ENCODE measurements around the gene CBLC.
"Not testable (repeated sequence)": the region's sequence is repeated elsewhere in the genome, so short reads cannot be mapped to it uniquely, and the experiment has no call there.

CBLC gene

DNA sequence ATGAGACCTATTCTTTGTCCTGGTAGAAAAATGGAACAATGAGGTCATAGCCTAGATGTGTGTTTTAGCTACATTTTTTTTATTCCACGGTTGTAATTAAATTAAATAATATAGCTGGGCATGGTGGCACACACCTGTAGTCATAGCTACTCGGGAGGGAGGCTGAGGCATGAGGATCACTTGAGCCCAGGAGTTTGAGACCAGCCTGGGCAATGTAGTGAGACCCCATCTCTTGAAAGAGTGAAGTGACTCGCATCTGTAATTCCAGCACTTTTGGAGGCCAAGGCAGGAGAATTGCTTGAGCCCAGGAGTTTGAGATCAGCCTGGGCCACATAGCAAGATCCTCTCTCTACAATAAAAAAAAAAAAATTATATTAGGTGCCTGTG, 11.7 kb upstream of the CBLC start:
- DNase-seq: no peak

DNA sequence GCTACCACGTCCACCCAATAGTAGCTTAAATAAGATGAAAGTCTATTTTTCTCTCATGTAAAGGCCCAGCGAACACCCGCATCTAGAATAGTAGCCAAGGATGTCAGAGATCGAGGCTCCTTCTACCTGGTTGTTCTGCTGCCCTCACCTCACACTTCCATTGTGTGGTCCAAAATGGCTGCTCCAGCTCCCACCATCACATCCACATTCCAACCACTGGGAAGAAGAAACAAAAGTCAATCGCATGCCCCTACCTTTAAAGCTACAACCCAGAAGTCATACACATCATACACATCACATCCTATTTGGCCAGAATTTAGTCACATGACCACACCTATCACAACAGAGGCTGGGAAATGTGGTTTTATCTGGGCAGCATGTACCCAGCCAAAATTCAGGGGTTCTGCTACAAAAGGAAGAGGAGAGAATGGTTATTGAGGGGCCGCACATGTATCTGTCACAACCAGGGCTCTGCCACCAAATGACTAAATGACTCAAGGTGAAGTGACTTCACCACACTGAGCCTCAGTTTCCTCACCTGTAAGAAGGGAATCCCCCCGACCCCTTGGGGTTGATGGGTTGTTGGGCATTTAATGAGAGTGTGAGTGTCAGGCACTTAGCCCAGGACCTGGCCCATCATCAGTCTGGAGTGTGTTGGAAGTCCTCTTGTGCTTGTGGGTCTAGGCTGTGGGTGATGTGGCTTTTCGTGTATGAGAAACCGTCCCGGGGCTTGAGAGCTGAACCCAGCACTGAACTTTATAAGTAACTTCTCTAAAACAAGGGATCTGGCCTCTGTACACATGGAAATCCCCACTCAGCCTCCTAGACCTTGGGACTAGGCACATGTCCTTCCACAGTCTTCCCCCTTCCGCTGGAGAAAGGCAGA, 10.2 kb upstream of the CBLC start:
- no peak for DNase-seq

- DNase-seq: peak; percentile 99
Measured at GRCh38 chr19:44770550-44771257, 7.0 kb upstream of the CBLC start.

DNA sequence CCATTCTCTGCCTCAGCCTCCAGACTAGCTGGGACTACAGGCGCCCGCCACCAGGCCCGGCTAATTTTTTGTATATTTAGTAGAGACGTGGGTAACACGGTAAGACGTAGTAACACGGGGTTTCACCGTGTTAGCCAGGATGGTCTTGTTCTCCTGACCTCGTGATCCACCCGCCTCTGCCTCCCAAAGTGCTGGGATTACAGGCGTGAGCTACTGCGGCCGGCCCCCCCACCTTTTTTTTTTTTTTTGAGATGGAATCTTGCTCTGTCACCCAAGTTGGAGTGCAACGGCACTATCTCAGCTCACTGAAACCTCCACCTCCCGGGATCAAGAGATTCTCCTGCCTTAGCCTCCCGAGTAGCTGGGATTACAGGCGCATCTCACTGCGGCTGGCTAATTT, 5.5 kb upstream of the CBLC start:
- not testable (repeated sequence) for DNase-seq

GRCh38 chr19:44772959-44773358, 4.7 kb upstream of the CBLC start:
- no peak for DNase-seq

- DNase-seq: no peak
Measured at GRCh38 chr19:44775676-44776240, 1.9 kb upstream of the CBLC start.

DNA sequence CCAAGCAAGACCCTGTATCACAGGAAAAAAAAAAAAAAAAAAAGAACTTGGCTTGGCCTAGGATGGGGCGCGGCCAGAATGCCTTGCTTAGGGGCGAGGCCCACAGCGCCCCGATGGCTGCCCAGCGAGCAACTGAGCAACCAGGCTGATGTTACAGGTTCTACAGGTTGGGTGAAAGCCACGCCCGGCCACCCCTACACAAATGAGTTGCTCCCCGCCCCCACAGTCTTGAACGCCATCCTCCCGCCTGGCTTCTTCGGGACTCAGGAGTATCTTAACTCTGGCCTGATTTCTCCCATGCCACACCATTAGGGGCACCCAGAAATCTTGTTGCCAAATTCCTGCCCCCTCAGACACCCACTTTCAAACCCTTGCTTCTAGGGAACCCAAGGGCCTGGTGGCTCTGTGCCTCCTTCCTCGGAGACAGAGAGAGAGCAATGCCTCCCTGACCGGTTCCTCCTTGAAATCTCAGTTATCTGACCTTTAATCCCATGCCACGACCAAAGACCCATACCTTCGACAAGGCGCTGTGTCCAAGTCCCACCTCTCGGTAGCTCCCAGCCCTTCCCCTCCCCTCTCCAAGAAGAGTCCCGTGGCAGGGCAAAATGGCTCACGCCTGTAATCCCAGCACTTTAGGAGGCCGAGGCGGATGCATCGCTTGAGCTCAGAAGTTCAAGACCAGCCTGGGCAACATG, 1.1 kb upstream of the CBLC start:
- DNase-seq: no peak

- DNase-seq: no peak
Measured at GRCh38 chr19:44779150-44779549, 1.5 kb downstream of the CBLC start.

GRCh38 chr19:44781694-44782093, 4.0 kb downstream of the CBLC start:
- not testable (repeated sequence) for DNase-seq

DNA sequence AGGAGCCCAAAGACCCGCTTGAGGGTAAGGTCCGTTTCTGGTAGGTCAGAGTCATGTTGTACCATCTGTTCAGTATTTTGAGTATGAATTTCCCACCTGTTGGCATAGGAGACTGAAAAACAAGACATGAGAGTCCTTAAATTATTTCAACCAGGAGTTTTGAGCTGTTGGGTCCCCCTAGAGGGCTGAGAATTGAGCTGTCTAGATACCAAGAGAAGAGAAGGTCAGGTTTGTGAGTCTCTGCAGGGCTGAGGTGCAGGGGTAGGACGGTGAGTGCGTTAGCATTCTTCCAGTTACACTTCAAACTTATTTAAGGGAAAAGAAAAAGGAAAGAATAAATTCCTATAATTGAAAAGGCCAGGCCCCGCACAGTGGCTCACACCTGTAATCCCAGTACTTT, 5.0 kb downstream of the CBLC start:
- no peak for DNase-seq

DNA sequence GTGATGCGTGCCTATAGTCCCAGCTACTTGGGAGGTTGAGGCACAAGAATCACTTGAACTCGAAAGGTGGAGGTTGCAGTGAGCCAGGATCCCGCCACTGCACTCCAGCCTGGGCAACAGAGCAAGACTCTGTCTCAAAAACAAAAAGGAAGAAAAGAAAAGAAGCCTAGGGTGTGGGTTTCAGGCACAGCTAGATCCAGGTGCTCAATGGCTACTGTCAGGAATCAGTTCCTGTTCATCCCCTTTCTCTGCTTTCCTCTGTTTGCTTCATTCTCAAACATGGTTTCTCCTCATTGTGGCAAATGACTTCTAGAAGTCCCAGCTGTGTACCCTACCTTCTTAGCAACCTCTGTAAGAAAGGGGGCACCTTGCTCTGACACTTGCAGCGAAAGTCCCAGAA, 5.9 kb downstream of the CBLC start:
- no peak for DNase-seq

DNA sequence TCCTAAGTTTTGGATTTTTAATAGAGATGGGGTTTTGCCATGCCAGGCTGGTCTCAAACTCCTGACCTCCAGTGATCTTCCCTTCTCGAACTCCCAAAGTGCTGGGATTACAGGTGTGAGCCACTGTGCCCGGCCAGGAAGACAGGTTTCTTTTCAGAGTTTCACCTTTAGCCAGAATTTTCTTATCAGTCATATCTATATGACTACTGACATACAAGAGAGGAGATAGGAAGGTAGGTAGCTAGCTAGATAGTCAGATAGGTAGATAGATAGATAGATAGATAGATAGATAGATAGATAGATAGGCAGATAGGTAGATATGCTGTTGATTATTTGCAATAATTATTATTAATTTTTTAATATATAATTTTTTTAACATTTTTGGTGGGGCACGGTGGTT, 7.6 kb downstream of the CBLC start:
- no peak for DNase-seq

DNA sequence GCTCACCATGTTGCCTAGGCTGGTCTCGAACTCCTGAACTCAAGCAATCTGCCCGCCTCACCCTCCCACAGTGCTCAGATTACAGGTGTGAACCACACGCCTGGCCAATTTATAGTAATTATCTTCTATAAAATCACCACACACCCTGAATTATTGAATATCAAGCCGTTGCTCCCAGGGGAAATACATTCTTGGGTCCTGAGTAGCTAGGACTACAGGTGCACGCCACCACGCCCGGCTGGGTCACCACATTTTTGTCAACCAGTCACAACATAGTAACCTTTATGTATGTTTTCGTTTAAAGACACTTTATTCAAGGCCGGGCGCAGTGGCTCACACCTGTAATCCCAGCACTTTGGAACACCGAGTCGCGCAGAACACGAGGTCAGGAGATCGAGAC, 8.3 kb downstream of the CBLC start:
- DNase-seq: no peak

DNA sequence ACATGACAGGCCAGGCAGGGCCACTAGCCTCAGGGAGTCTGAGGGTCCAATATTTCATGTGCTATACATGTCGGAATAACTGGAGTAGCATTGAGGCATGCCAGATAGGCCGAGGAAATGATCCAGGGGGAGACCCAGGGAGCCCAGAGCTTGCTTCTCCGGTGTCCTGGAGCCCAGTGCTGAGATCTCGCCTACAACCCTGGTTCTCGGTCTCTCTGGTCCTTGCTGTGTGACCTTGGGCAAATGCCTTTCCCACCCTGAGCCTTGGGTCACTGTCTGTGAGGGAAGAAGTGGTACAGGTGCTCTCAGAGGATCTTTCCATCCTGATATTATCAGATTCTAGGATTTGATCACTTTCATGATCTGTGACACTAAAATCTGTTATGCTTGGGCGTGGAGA, 11.3 kb downstream of the CBLC start:
- no peak for DNase-seq

GRCh38 chr19:44789943-44790483, 12.3 kb downstream of the CBLC start:
- no peak for DNase-seq

DNA sequence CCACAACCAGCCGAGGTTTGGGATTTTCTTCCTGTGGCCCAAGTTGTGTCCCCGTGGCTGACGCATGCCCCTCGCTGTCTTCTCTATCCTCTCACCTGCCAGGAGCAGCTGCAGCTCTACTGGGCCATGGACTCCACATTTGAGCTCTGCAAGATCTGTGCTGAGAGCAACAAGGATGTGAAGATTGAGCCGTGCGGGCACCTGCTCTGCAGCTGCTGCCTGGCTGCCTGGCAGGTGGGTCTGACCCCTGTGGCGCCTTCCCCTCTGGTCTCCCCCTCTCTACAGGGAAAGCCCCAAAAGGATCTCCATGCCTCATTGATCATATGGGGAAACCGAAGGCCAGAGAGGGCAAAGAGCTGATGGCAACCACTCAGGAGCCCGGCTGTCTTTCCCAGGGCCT, 14.6 kb downstream of the CBLC start:
- no peak for DNase-seq

- no peak for DNase-seq
Measured at GRCh38 chr19:44794610-44795009, 16.9 kb downstream of the CBLC start.

DNA sequence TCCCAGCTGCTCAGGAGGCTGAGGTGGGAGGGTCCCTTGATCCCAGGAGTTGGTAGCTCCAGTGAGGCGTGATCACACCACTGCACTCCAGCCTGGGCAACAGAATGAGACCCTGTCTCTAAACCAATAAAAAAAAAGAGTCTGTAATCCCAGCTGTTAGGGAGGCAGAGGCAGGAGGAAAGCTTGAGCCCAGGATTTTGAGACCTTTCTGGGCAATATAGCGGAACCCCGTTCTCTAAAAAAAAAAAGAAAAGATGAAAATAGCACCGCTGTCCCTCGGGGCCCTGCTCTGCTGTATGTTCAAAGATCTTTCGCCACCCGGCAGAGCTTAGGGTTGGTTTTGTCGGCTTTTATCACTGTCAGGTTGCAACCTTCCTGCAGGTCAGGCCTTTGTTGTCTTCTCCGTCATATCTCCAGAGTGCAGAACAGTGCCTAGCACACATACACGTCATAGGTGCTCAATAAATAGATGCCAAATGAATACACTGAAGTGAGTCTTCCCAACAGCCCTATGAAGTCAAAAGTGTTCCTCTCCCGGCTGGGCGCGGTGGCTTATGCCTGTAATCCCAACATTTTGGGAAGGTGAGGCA, 17.8 kb downstream of the CBLC start:
- no peak for DNase-seq

GRCh38 chr19:44796701-44797115, 19.0 kb downstream of the CBLC start:
- DNase-seq: peak; percentile 49

GRCh38 chr19:44799627-44800346, 22.1 kb downstream of the CBLC start:
- DNase-seq: no peak

DNA sequence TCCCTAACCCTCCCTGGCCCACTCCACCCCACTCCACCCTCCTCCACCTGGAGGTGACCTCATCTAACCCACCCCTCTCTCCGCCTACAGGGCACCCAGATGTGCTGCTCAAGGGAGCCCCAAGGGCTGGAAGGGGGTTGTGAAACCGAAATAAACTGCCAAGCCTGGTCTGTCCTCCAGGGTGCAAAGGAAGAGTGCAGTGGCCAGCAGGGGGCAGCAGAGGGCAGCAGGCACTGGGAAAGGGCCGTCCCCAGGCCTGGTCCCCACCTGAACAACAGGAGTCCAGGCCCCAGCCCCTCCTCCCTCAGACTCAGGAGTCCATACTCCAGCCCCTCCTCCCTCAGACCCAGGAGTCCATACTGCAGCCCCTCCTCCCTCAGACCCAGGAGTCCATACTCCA, 22.8 kb downstream of the CBLC start:
- peak; percentile 85 for DNase-seq
